KMS-11 (cell line): ENCODE measurements around the gene TMEM156.
"Not testable (repeated sequence)": the region's sequence is repeated elsewhere in the genome, so short reads cannot be mapped to it uniquely, and the experiment has no call there.

Source experiments
- H2AFZ ChIP-seq: fragments of 200-600 bp; sonication (generic); 2 replicates; pipeline ENCODE4 v1.6.1; 2016; ENCODE audit warnings: antibody characterized with exemption, mixed run types, low read depth
- H3K27ac ChIP-seq: fragments of 200-600 bp; sonication (generic); 2 replicates; pipeline ENCODE4 v1.6.1; 2016; ENCODE audit warnings: mild to moderate bottlenecking, mixed run types
- H3K27me3 ChIP-seq: fragments of 200-600 bp; sonication (generic); 2 replicates; pipeline ENCODE4 v1.6.1; 2017; ENCODE audit warnings: mild to moderate bottlenecking, low read depth, mixed run types, moderate library complexity; ENCODE audit not compliant: insufficient read depth
- H3K36me3 ChIP-seq: fragments of 200-600 bp; sonication (generic); 2 replicates; pipeline ENCODE4 v1.6.1; 2017; ENCODE audit warnings: mild to moderate bottlenecking, mixed run types; ENCODE audit not compliant: insufficient read depth
- H3K4me1 ChIP-seq: fragments of 200-600 bp; sonication (generic); 2 replicates; pipeline ENCODE4 v1.6.1; 2016; ENCODE audit warnings: mild to moderate bottlenecking, low read depth, mixed run types; ENCODE audit not compliant: poor library complexity, severe bottlenecking
- H3K4me2 ChIP-seq: fragments of 200-600 bp; sonication (generic); 2 replicates; pipeline ENCODE4 v1.7.0; 2016; ENCODE audit warnings: mild to moderate bottlenecking, mixed run types
- H3K4me3 ChIP-seq: fragments of 200-600 bp; sonication (generic); IDR thresholded peaks from 2 replicates; pipeline ENCODE4 v1.6.1; 2017; ENCODE audit warnings: low read depth, low read length, mixed read lengths; ENCODE audit not compliant: insufficient read depth
- H3K79me2 ChIP-seq: fragments of 200-600 bp; sonication (generic); 2 replicates; pipeline ENCODE4 v1.6.1; 2016; ENCODE audit warnings: low read depth, mixed run types; ENCODE audit not compliant: insufficient read depth
- H3K9ac ChIP-seq: fragments of 200-600 bp; sonication (generic); 2 replicates; pipeline ENCODE4 v1.6.1; 2016; ENCODE audit warnings: mild to moderate bottlenecking, mixed run types
- H4K20me1 ChIP-seq: fragments of 200-600 bp; sonication (generic); 2 replicates; pipeline ENCODE4 v1.6.1; 2016; ENCODE audit warnings: mild to moderate bottlenecking, mixed run types; ENCODE audit not compliant: insufficient read depth
- CTCF ChIP-seq: fragments of 200-600 bp; sonication (generic); conservative IDR thresholded peaks from 2 replicates; pipeline ENCODE4 v1.6.1; 2017; ENCODE audit warnings: low read depth, mild to moderate bottlenecking, antibody characterized with exemption, low read length, moderate library complexity, mixed read lengths

Gene TMEM156

GRCh38 chr4:38964942-38965775, 67.0 kb downstream of the TMEM156 start:
- no peaks in the 10 kb centered on the region for H3K36me3 ChIP-seq
- H3K4me3 ChIP-seq, result no peak overlapping the region
- no peaks in the 10 kb centered on the region for H3K27me3 ChIP-seq
- no peak for TF ChIP-seq CTCF
- no peak overlapping the region for H3K9ac ChIP-seq
- H4K20me1 ChIP-seq, result no peaks in the 10 kb centered on the region
- no peak overlapping the region for H3K27ac ChIP-seq
- no peak overlapping the region for H3K4me2 ChIP-seq
- no peaks in the 10 kb centered on the region for H3K79me2 ChIP-seq
- no peak overlapping the region for H2AFZ ChIP-seq
- H3K4me1 ChIP-seq, result no peaks in the 10 kb centered on the region

GRCh38 chr4:38959248-38959647, 73.0 kb downstream of the TMEM156 start:
- not testable (repeated sequence) for H3K27ac ChIP-seq, H3K79me2 ChIP-seq, H3K4me3 ChIP-seq, H4K20me1 ChIP-seq, H3K4me2 ChIP-seq, H2AFZ ChIP-seq, H3K9ac ChIP-seq, H3K27me3 ChIP-seq, H3K36me3 ChIP-seq
- peaks cover 15% of the 10 kb centered on the region for H3K4me1 ChIP-seq

- TF ChIP-seq CTCF, result no peak
These were observed 73.6 kb downstream of the TMEM156 start for GRCh38 chr4:38958453-38959190.

GRCh38 chr4:38957893-38958292, 74.3 kb downstream of the TMEM156 start:
- Histone ChIP-seq H3K27me3 (no peaks in the 10 kb centered on the region), H3K4me1 (peaks cover 15% of the 10 kb centered on the region), H3K79me2 (no peaks in the 10 kb centered on the region), H4K20me1 (no peaks in the 10 kb centered on the region), H3K36me3 (no peaks in the 10 kb centered on the region), H3K4me3 (no peak overlapping the region), H2AFZ (no peak overlapping the region), H3K9ac (no peak overlapping the region), H3K4me2 (no peak overlapping the region), H3K27ac (no peak overlapping the region)
- TF ChIP-seq CTCF, result no peak

More at GRCh38 chr4:38958453-38959190, 73.6 kb downstream of the TMEM156 start:
- H3K36me3 ChIP-seq, result no peaks in the 10 kb centered on the region
- H4K20me1 ChIP-seq, result no peaks in the 10 kb centered on the region
- H3K4me1 ChIP-seq, result peaks cover 15% of the 10 kb centered on the region
- no peaks in the 10 kb centered on the region for H3K79me2 ChIP-seq
- no peak overlapping the region for H3K4me2 ChIP-seq
- no peak overlapping the region for H3K9ac ChIP-seq
- no peaks in the 10 kb centered on the region for H3K27me3 ChIP-seq
- H3K4me3 ChIP-seq, result no peak overlapping the region
- H3K27ac ChIP-seq, result no peak overlapping the region
- H2AFZ ChIP-seq, result no peak overlapping the region
